NCI-H510A treated with DMSO at 0.1 percent for 48 hours (cell line): ENCODE data around the gene TMC8.
"Not testable (repeated sequence)": the region's sequence is repeated elsewhere in the genome, so short reads cannot be mapped to it uniquely, and the experiment has no call there.

Source experiments
- DNase-seq: peaks from one replicate; lab custom pipeline; 2025; lab: John Stamatoyannopoulos, UW

Gene TMC8

GRCh38 chr17:78154903-78155811 lies 24.6 kb downstream of the TMC8 start:
- no peak for DNase-seq

GRCh38 chr17:78159575-78160158 lies 29.1 kb downstream of the TMC8 start:
- DNase-seq: no peak

GRCh38 chr17:78163881-78164747 lies 33.5 kb downstream of the TMC8 start:
- DNase-seq: no peak

GRCh38 chr17:78164748-78165607 lies 34.4 kb downstream of the TMC8 start:
- no peak for DNase-seq

- DNase-seq: peak; percentile 29
These were observed 35.8 kb downstream of the TMC8 start for GRCh38 chr17:78166416-78166815.

GRCh38 chr17:78168242-78168902 lies 37.8 kb downstream of the TMC8 start, which contains the start of gene SYNGR2:
Gene SYNGR2, plus strand, starts transcription at chr17:78168581. Its CDS starts 36 bp downstream, at chr17:78168617.
- peak; percentile 64 for DNase-seq

GRCh38 chr17:78168903-78169793 lies 38.6 kb downstream of the TMC8 start:
- peak; percentile 42 for DNase-seq

- no peak for DNase-seq
These were observed 40.4 kb downstream of the TMC8 start for GRCh38 chr17:78170692-78171590.

GRCh38 chr17:78171591-78172248 lies 41.1 kb downstream of the TMC8 start:
- not testable (repeated sequence) for DNase-seq

- peak; percentile 24 for DNase-seq
These were observed 41.9 kb downstream of the TMC8 start for GRCh38 chr17:78172249-78173051.

- no peak for DNase-seq
These were observed 42.6 kb downstream of the TMC8 start for GRCh38 chr17:78173097-78173715.

GRCh38 chr17:78174346-78174869 lies 43.8 kb downstream of the TMC8 start:
- no peak for DNase-seq

GRCh38 chr17:78174870-78175642 lies 44.5 kb downstream of the TMC8 start:
- peak; percentile 63 for DNase-seq

- no peak for DNase-seq
These were observed 45.0 kb downstream of the TMC8 start for GRCh38 chr17:78175643-78175981.

GRCh38 chr17:78176548-78177025 lies 46.0 kb downstream of the TMC8 start:
- no peak for DNase-seq

- no peak for DNase-seq
These were observed 48.8 kb downstream of the TMC8 start for GRCh38 chr17:78179372-78179771.
